H1 (cell line): ENCODE data around the gene CYP2C19. TPM values are rescaled to one million over a fixed set of nuclear protein-coding genes. Genes with fewer than 3 reads are reported as not detected.

Experiments used
- BACH1 ChIP-seq: IDR thresholded peaks from 2 replicates; pipeline ENCODE4 v1.6.1; 2012; ENCODE audit warnings: low read length, improper control_type of control experiment
- EGR1 ChIP-seq: IDR thresholded peaks from 2 replicates; pipeline ENCODE4 v1.6.1; 2011; ENCODE audit warnings: low read depth, low read length, borderline replicate concordance
- POLR2A ChIP-seq, 2 experiments: IDR thresholded peaks; 1 replicate in 1 of 2; 2 replicates in 1 of 2; pipeline ENCODE4 v1.6.1; 2011; ENCODE audit warnings: low read depth in 2 of 2, low read length in 2 of 2, mild to moderate bottlenecking in 2 of 2; ENCODE audit errors: control extremely low read depth in 1 of 2
- SIN3A ChIP-seq, 2 experiments: IDR thresholded peaks in 1 of 2; conservative IDR thresholded peaks in 1 of 2; 2 replicates each; pipeline ENCODE4 v1.6.1; 2011 to 2012; ENCODE audit warnings: low read length in 2 of 2, improper control_type of control experiment in 1 of 2, low read depth in 1 of 2, mild to moderate bottlenecking in 1 of 2
- SP1 ChIP-seq: IDR thresholded peaks from 2 replicates; pipeline ENCODE4 v1.6.1; 2011; ENCODE audit warnings: low read depth, low read length
- SP2 ChIP-seq: IDR thresholded peaks from 2 replicates; pipeline ENCODE4 v1.6.1; 2012; ENCODE audit warnings: mild to moderate bottlenecking, low read length, inconsistent platforms
- SP4 ChIP-seq: IDR thresholded peaks from 2 replicates; pipeline ENCODE4 v1.6.1; 2012; ENCODE audit warnings: low read length, inconsistent platforms
- polyA plus RNA-seq, 7 experiments: library from polyadenylated mRNA; depleted of rRNA in 3 of 7; stranded (reverse) in 5 of 7; unstranded in 2 of 7; fragments of >200 nt in 5 of 7; fragments of 200-250 nt in 2 of 7; gene quantifications; 1 replicate in 5 of 7; 2 replicates in 1 of 7; 4 replicates in 1 of 7; pipeline versions ENCODE4 v1.2.1 to v1.2.3, GENCODE V29; 2011 to 2013; ENCODE audit warnings: missing spikeins in 2 of 7, mixed read lengths in 2 of 7
- total RNA-seq: library from RNA; stranded (reverse); fragmentation: NEBNext Ultra II Directional; extraction: Animal tissue kit (Norgen Biotek cat#: 25700); gene quantifications from 2 replicates; pipeline ENCODE4 v1.2.1, GENCODE V29; 2021
- TF ChIP-seq, protein P1 (sequence below): fragments of 300-600 bp; sonication (generic); IDR thresholded peaks from 2 replicates; pipeline ENCODE4 v1.7.1; 2012; ENCODE audit warnings: low read length, moderate library complexity, mild to moderate bottlenecking, inconsistent platforms; ENCODE audit not compliant: insufficient replicate concordance

CYP2C19 gene
- total and polyA plus RNA-seq, 2 of the 8 experiments (the other 6 are each of a cell fraction or from before 2014, with no cell fraction given), result not detected

DNA sequence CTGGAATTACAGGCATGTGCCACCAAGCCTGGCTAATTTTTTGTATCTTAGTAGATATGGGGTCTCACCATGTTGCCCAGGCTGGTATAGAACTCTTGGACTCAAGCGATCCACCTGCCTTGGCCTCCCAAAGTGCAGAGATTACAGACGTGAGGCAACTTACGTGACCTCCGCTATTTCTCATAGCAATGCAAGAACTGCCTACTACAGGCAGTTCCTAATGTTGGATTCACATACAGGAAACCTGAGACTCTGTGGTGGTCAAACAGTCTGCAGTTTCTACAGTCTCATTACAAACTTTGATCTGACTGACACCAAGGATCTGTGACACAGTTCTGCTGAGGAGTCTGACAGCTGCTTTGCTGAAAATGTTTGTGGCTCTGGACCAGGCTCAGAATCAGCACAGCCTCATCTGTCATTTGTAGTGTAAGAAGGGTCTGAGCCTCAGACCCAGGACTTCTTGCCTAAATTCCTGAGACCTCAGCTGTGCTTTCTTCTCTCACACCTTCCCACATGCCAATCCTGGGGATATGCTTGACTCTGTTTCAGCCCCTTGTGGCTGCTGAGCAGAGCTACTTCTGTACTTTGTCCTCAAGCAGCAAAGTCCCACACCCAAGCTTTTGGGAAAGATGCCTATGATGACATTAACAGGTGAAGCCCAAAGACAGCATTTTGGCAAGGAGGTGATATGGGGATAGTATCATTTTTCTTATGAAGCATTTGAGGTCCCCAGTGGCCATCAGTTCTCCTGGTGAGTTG, 128.0 kb downstream of the CYP2C19 start (continued):
- TF ChIP-seq, protein P1, sequence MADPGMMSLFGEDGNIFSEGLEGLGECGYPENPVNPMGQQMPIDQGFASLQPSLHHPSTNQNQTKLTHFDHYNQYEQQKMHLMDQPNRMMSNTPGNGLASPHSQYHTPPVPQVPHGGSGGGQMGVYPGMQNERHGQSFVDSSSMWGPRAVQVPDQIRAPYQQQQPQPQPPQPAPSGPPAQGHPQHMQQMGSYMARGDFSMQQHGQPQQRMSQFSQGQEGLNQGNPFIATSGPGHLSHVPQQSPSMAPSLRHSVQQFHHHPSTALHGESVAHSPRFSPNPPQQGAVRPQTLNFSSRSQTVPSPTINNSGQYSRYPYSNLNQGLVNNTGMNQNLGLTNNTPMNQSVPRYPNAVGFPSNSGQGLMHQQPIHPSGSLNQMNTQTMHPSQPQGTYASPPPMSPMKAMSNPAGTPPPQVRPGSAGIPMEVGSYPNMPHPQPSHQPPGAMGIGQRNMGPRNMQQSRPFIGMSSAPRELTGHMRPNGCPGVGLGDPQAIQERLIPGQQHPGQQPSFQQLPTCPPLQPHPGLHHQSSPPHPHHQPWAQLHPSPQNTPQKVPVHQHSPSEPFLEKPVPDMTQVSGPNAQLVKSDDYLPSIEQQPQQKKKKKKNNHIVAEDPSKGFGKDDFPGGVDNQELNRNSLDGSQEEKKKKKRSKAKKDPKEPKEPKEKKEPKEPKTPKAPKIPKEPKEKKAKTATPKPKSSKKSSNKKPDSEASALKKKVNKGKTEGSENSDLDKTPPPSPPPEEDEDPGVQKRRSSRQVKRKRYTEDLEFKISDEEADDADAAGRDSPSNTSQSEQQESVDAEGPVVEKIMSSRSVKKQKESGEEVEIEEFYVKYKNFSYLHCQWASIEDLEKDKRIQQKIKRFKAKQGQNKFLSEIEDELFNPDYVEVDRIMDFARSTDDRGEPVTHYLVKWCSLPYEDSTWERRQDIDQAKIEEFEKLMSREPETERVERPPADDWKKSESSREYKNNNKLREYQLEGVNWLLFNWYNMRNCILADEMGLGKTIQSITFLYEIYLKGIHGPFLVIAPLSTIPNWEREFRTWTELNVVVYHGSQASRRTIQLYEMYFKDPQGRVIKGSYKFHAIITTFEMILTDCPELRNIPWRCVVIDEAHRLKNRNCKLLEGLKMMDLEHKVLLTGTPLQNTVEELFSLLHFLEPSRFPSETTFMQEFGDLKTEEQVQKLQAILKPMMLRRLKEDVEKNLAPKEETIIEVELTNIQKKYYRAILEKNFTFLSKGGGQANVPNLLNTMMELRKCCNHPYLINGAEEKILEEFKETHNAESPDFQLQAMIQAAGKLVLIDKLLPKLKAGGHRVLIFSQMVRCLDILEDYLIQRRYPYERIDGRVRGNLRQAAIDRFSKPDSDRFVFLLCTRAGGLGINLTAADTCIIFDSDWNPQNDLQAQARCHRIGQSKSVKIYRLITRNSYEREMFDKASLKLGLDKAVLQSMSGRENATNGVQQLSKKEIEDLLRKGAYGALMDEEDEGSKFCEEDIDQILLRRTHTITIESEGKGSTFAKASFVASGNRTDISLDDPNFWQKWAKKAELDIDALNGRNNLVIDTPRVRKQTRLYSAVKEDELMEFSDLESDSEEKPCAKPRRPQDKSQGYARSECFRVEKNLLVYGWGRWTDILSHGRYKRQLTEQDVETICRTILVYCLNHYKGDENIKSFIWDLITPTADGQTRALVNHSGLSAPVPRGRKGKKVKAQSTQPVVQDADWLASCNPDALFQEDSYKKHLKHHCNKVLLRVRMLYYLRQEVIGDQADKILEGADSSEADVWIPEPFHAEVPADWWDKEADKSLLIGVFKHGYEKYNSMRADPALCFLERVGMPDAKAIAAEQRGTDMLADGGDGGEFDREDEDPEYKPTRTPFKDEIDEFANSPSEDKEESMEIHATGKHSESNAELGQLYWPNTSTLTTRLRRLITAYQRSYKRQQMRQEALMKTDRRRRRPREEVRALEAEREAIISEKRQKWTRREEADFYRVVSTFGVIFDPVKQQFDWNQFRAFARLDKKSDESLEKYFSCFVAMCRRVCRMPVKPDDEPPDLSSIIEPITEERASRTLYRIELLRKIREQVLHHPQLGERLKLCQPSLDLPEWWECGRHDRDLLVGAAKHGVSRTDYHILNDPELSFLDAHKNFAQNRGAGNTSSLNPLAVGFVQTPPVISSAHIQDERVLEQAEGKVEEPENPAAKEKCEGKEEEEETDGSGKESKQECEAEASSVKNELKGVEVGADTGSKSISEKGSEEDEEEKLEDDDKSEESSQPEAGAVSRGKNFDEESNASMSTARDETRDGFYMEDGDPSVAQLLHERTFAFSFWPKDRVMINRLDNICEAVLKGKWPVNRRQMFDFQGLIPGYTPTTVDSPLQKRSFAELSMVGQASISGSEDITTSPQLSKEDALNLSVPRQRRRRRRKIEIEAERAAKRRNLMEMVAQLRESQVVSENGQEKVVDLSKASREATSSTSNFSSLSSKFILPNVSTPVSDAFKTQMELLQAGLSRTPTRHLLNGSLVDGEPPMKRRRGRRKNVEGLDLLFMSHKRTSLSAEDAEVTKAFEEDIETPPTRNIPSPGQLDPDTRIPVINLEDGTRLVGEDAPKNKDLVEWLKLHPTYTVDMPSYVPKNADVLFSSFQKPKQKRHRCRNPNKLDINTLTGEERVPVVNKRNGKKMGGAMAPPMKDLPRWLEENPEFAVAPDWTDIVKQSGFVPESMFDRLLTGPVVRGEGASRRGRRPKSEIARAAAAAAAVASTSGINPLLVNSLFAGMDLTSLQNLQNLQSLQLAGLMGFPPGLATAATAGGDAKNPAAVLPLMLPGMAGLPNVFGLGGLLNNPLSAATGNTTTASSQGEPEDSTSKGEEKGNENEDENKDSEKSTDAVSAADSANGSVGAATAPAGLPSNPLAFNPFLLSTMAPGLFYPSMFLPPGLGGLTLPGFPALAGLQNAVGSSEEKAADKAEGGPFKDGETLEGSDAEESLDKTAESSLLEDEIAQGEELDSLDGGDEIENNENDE, result no peak
- no peak for TF ChIP-seq EGR1
- no peak for TF ChIP-seq POLR2A (IDR thresholded peaks at IDR 0.05; ENCODE audit: control extremely low read depth in 1 of 2, low read depth in 2 of 2, low read length in 2 of 2)
- no peak for TF ChIP-seq BACH1
- no peak for TF ChIP-seq SIN3A (conservative IDR thresholded peaks at IDR 0.05 in 1 of 2, IDR thresholded peaks at IDR 0.05 in 1 of 2; ENCODE audit: low read depth in 1 of 2, low read length in 2 of 2)
- no peak for TF ChIP-seq SP4
- TF ChIP-seq SP2, result no peak
- TF ChIP-seq SP1, result no peak
